A549 treated with AZD2906 at 1 μM for 4 hours (cell line): ENCODE results near the gene NPLOC4. TPM values are rescaled to one million over a fixed set of nuclear protein-coding genes. Genes with fewer than 3 reads are reported as not detected.

ENCODE experiments used
- total RNA-seq: library from RNA; stranded (reverse); fragments of 200-300 nt; extraction: Qiagen RNA extraction; gene quantifications from 5 replicates; pipeline ENCODE4 v1.2.3, GENCODE V29; 2022

NPLOC4 gene
- 89.6 to 96.7 TPM (median 94.0 TPM) in 5 replicates for total RNA-seq

GRCh38 chr17:81636505-81637288 lies at the start of gene NPLOC4, which contains the start of gene TSPAN10:
NPLOC4 (minus strand) TSS chr17:81637112; CDS start chr17:81636930, 182 bp downstream.
TSPAN10 (plus strand) TSS chr17:81637196; CDS start chr17:81642413, 5,217 bp downstream.

GRCh38 chr17:81683584-81684441 lies 46.9 kb upstream of the NPLOC4 start, which contains the start of the genes ARL16 and HGS:
ARL16 (minus strand) TSS chr17:81683797; CDS start chr17:81683753, 44 bp downstream.
HGS (plus strand) TSS chr17:81684011; CDS start chr17:81684067, 56 bp downstream.

GRCh38 chr17:81666342-81667191 lies 29.7 kb upstream of the NPLOC4 start, which contains the start of the genes CCDC137 and OXLD1:
CCDC137 (plus strand) TSS chr17:81666737; CDS start chr17:81666767, 30 bp downstream.
OXLD1 (minus strand) TSS chr17:81666605; CDS start chr17:81666577, 28 bp downstream.

GRCh38 chr17:81656118-81656743 lies 19.3 kb upstream of the NPLOC4 start, which contains the start of gene PDE6G:
PDE6G (minus strand) TSS chr17:81656542; CDS start chr17:81653305, 3,237 bp downstream.

GRCh38 chr17:81552244-81553017 lies 84.5 kb downstream of the NPLOC4 start, which contains the start of gene FAAP100:
FAAP100 (minus strand) TSS chr17:81552353; CDS start chr17:81552330, 23 bp downstream.

GRCh38 chr17:81527591-81528383 lies 109.1 kb downstream of the NPLOC4 start, which contains the start of gene FSCN2:
FSCN2 (plus strand) TSS chr17:81528377; CDS start chr17:81528532, 155 bp downstream.

GRCh38 chr17:81512562-81513371 lies 124.1 kb downstream of the NPLOC4 start, which contains the start of gene ACTG1:
ACTG1 (minus strand) TSS chr17:81512799; CDS start chr17:81512354, 445 bp downstream.

Other genes with a start within 250 kb of the NPLOC4 start
- 6.7 to 10.0 TPM (median 8.0 TPM) in 5 replicates for gene BAHCC1, start 241.7 kb downstream of the NPLOC4 start, total RNA-seq
- 4,866 to 7,505 TPM (median 5,499 TPM) in 5 replicates for gene ACTG1, start 124.3 kb downstream of the NPLOC4 start, total RNA-seq
- gene FSCN2, start 108.7 kb downstream of the NPLOC4 start, total RNA-seq, result 0.86 to 1.6 TPM (median 1.3 TPM) in 5 replicates
- gene FAAP100, start 84.8 kb downstream of the NPLOC4 start, total RNA-seq, result 18.3 to 26.8 TPM (median 23.8 TPM) in 5 replicates
- 3.5 to 5.8 TPM (median 5.0 TPM) in 5 replicates for gene TSPAN10, start 84 bp upstream of the NPLOC4 start, total RNA-seq
- gene PDE6G, start 19.4 kb upstream of the NPLOC4 start, total RNA-seq, result 1.5 to 2.8 TPM (median 2.4 TPM) in 5 replicates
- 31.9 to 66.1 TPM (median 60.6 TPM) in 5 replicates for gene OXLD1, start 29.5 kb upstream of the NPLOC4 start, total RNA-seq
- gene CCDC137, start 29.6 kb upstream of the NPLOC4 start, total RNA-seq, result 58.3 to 69.6 TPM (median 60.1 TPM) in 5 replicates
- 44.8 to 49.2 TPM (median 48.3 TPM) in 5 replicates for gene ARL16, start 46.7 kb upstream of the NPLOC4 start, total RNA-seq
- 127 to 207 TPM (median 193 TPM) in 5 replicates for gene HGS, start 46.9 kb upstream of the NPLOC4 start, total RNA-seq
- 223 to 334 TPM (median 303 TPM) in 5 replicates for gene MRPL12, start 66.3 kb upstream of the NPLOC4 start, total RNA-seq
- 26.6 to 46.9 TPM (median 43.3 TPM) in 5 replicates for gene SLC25A10, start 75.2 kb upstream of the NPLOC4 start, total RNA-seq
- 0.14 to 0.55 TPM (median 0.34 TPM) in 5 replicates for gene GCGR, start 167.0 kb upstream of the NPLOC4 start, total RNA-seq
- 79.5 to 107 TPM (median 101 TPM) in 5 replicates for gene MCRIP1, start 196.2 kb upstream of the NPLOC4 start, total RNA-seq
- 0.08 to 0.35 TPM (median 0.18 TPM) in 5 replicates for gene PPP1R27, start 197.9 kb upstream of the NPLOC4 start, total RNA-seq
- gene P4HB, start 223.4 kb upstream of the NPLOC4 start, total RNA-seq, result 673 to 727 TPM (median 692 TPM) in 5 replicates
- 592 to 701 TPM (median 654 TPM) in 5 replicates for gene ARHGDIA, start 234.2 kb upstream of the NPLOC4 start, total RNA-seq